IPS-NIHi7 (cell line): ENCODE data around the gene BCL6.

Experiments used
- DNase-seq: peaks from one replicate; pipeline ENCODE4 v3.0.0; 2012; ENCODE audit warnings: mixed read lengths; ENCODE audit errors: extremely low spot score

The BCL6 gene

DNA sequence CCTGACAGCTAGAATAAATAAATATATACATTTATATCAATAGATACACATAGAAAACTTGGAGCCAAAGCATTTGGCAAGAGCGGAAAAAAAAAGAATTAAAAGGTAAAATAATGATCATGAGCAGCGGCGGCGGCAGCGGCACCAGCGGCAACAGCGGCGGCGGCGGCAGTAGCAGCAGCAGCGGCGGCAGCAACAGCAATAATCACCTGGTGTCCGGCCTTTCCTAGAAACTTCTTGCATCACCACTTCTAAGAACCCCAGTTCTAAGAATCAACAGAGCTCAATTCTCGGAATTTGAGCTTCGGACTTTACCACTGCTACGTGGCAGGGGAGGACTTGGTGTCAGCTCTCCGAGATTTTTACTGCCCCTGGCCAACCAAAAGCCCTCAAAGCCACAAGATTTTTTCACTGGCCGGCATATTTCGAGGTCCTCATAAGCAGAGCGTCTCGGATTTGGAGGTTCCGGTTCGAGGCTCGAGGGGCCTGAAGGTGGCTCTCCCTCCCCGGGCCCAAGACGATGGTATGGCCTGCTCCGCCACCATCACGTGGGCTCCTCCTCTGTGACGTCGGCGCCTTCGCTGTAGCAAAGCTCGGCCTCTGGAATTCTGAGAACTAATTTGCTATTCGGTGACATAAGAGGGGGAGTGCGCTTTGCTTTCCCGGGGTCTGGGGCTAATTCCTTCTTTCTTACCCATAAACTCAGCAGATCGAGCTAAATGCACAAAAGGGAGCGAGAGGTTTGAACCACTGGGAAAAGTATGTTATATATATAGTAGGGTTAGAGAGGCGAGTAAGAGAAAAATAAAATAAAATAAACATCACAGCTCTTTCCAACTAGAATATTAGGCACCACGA lies at the start of gene BCL6:
Gene BCL6, minus strand, starts transcription at position 268 of the 858 bp plus-strand sequence. CDS start 11,775 bp downstream, outside the sequence.
- peak; percentile 77 for DNase-seq

DNA sequence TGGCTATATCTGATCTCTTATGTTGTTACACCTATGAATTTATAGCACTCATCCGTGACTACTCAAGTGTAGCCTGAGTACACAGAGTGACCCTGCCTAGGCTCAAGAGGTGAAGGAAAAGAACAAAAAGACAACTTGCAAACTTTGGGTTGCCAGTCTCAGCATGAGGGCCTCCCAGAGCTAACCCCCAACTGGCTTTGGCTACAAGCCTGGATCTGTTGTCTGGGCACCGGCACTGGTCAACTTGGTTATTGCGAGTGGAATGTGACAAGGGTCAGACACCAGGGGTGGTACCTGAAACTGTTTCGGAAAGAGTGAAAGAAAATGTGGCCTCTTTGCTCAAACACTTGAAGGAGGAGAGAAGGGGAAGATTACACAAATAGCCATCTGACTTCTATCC lies 49.5 kb upstream of the BCL6 start:
- DNase-seq = no peak

DNA sequence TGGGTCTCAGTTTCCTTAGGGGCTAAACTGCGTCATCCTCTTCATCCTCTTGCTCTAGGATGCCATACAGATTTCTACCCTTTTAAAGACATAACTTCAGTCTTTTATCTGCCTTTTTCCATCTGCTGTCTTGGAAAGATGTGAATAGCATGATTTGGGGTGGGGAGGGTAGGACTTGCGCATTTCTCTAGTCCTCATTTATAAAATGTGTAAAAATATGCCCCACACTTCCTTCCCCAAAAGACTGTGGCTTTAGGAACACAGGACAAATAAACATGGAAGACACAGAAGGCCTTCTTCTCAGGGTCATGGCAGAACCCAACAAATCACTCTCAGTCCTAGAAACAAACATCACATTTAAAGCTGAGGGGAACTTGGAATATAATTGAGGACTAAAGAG lies 48.4 kb upstream of the BCL6 start:
- DNase-seq = no peak

DNA sequence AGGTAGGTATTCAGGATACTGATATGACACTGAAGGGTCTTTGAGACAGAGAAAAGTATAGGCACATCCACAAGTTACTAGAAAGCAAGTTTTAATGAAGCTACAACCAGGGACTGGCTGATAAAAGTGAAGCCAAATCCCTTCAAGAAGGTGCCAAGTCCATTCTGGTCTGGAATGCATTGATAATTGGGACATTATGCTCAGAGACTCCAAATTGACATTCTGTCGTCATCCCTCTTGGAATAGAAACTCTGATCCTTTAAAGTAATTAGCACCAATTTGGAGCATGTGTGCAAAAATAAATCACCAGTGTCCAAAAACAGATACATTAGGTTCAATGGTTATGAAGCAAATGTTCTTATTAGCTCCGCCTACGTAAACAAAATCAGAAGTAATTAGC lies 47.3 kb upstream of the BCL6 start:
- no peak for DNase-seq

DNA sequence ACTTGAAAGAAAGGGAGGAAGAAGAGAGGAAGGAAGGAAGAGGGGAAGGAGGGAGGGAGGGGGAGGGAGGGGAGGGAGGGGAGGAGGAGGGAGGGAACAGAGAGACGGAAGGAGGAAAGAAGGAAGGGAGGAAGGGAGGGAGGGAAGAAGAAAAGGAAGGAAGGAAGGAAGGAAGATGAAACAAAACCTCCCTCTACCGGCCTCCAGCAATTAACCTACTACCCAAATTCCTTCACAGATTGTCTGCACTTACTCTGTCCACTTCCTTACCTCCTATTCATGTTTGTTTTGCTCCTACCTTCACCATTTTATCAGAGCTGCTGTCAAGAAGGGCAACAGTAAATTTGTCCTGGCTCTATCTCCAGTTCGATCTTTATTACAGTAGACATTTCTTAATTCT lies 44.6 kb upstream of the BCL6 start:
- no peak for DNase-seq

DNA sequence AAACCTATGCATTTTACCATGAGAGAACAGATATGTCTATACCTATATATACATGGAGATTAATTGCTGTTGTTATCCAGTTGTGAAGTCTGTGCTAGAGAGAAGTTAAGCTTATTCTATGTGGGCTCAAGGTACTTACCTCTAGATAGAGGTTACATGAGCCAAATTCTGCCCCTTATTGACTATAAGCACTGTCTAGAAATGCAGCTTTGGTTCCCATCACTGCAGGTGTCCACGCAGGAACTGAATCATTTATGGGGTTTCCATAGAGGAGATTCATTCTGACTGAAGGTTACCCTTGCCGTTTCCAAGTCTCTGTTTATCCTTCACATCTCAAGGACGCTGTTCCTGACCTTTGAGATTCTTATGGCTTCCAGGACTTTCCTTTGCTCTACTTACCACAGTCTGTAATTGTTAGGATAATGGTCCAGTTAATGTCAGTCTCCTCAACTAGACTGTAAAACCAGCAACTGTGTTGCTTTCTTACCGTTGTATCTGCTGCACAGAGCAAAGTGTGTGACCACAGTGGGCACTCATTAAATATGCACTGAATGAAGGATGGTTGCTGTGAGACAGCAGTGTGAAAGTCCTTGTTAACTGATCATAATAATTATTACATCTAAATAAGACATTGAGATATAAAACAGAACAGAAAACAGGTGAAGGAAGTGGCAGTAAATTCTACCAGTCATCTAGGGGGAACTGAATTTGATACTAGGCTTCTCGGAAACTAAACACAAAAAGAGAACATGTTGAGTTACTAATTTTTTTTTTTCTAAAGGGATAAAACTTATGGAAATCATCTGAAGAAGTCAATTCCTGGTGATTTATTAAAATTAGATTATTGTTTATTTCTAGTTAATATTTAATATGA lies 44.0 kb upstream of the BCL6 start:
- no peak for DNase-seq

DNA sequence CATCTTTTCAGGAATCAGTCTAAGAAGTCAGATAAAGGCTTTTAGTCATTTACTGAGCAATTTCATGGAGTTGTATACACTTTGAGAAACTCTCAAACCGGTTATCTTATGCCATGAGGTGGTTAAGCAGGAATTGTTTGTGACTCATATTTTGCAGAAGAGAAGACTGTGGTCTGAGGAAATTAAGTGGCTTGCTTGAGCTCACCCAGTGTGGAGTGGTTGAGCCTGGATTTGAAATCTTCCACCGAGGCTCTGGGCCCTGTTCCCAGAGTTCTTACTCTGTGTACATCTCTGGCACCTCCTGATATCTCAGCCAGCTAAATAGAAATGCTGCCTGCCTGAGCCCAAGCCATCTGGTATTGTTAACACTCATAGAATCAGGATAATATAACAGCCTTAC lies 37.8 kb upstream of the BCL6 start:
- no peak for DNase-seq

DNA sequence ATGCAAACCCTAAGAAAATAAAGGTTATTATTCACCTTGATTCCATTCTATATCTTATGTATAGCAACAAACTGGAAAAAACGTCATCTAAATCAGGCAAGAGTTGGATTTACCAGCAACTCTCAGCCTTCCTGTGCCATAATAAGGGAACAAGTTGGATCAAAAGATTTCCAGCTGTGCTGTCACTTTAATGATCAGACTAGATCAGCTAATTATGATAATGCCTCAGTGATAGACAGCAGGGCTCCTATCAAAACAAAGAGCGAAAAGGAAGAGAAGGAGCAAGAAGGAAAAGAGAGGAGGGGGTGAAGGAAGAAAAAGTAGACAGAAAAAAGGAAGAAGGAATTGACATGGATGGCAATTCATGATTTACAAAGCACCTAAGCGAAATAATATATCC lies 36.7 kb upstream of the BCL6 start:
- DNase-seq = no peak

DNA sequence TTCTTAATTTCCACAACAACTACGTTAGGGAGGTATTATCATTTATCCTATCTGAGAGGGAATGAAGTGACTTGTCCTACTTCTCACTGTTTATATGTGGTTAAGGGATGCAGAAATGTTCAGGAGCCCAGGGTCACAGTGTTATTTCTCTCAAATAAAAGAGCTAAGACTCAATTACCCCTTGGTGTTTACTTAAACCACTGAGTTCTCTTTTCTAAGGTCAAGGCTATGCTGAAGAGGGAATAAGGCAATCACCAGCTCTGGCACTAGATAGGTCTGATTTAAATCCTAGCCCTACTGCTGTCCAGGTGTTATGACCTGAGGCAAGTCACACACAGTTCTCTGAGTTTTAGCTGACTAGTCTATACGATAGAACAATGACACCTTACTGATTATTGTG lies 35.7 kb upstream of the BCL6 start:
- no peak for DNase-seq

DNA sequence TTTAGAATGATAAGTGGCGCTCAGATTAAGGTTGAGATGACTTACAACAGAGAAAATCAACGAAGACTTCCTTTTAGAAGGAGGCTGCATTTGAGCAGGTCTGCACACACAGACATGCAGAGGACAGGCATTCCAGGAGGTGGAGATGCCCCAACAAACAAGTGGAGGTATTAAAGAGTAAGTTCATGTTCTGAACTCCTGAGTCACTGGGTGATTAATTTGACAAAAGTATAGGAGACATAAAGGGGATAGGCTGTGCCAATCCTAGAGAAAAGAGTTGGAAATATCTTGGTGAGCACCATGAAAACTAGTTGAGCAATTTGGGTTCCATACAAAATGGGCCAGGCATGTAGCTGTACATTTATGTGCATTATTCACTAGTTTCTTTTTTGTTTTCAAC lies 33.5 kb upstream of the BCL6 start:
- DNase-seq = no peak

DNA sequence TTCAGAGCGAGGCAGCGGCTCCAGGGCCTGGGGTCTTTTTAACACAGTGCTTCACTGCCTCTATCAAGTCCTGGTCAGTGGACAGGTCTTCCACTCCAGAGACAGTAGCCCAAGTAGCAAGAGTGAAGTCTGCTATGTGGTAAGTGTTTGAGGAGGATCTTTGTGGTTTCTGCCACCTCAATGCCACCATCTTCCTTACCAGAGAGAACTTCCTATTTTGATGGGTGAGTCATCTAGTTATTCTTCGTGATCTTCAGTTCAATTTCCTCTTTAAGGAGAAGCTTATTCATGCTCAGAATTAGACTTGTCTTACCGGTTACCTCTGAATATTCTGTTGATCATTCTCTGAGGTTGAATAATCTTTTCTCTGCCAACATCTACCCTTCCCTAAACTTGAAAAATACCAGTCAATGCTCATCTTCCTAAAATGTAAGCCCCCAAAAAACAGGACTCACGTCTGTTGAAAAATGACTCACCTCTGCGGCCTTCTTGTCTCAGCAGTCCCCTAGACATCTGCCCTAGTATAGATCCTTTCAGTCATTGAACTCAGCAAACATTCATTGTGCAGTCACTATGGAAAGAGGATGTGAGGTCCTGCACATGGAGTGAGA lies 32.2 kb upstream of the BCL6 start:
- DNase-seq = no peak

DNA sequence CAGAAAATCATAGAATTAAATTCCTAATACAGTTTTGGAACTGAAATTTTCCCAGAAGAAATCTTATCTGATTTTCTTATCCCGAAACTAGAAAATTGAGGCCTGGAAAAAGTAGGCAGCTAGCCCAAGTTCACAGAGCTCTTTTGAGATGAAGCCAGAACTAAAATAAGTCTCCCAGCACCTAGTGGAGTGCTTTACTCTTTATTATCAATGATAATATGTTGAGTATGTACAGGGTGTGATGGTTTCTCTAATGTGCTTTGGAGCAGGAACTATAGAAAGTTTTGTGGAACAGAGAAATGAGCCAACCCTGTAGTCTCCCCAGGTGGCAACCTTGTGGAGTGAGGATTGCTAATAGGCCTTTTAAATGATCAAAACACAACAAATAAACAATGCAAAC lies 30.3 kb upstream of the BCL6 start:
- DNase-seq = no peak

DNA sequence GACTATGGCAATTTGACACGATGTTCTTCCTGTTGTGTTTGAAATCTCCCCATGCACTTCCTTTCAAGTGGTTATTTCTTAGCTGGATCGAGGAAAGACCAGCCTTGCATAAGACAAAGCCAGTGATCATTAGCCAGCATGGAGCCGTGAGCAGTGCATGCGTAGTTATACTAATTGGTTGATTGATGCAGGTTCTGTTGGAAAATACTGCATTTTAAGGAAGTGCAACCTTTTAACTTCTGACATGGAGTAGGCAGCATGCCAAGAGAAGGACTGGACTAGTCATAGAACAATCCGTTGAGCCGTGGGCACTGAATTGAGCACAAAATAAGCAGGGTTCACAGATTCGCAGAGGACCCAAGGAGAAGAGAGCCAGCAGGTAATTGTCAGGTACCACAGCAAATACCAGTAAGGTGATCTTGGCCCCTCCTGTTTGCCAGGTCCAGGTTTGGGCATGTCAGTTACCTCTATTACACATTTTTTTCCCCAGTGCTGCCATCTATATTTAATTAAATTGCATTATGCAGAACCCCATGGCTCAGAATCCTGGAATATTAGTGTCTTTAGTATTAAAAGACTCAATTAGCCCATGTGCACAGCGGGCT lies 29.0 kb upstream of the BCL6 start:
- DNase-seq = no peak

DNA sequence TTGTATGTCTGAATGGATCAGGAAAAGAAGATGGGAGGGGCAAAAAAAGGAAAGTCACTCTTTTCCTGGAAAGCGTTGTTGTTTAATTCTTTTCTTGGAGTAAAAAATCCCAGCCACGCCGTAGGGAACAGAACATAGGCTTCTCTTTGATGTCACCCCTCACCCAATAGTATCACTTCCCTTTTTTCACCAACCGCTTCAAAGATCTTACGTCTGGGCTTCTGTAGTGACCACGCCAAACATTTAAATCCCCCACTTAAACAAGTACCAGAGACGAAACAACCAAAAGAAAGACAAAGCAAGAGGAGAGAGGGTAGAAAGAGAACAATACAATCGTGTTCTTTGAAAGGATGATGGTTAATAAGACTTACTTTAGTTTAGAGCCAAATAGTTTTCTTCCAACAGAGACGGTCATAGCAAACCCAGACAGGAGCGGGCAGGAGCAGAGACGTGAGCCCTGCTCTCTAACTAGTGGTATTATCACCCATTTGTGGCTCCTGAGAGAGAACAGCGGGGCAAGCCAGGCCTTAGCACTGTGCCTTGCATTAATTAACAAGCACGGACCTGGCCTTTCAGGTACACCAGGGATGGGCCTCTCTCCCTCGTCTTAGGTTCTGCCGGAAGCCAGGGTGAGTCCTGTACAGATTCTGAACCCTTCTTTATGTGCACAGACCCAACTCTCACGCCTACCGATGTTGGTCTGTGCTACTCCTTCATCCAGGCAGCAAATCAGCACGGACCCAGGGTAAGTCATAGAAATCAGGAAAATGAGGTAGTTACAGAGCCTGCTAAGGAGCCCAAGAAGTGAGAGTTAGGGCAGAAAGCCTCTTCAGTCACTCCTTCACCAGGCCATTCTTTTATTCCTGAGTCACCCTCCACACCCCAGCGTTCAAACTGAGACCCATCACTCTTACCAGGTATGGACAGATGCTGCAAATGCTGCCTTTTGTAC lies 28.2 kb upstream of the BCL6 start:
- DNase-seq = no peak

DNA sequence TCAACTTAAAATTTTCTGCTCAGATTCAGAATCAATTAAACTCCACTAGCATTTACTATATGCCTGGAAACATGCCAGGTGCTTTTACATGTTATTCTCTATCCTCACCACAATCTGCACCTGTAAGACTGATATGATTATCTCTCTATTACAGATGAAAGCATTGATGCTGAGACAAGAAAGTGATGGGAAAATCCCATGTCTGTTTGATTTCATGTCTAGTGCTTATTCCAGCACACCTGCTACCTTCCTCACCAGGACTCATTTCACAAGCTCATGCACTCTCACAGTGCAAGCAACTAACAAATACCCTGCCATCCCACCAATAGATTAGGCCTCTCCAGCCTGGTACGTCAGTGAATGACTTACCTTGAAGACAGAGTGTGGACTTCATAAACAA lies 25.0 kb upstream of the BCL6 start:
- no peak for DNase-seq

DNA sequence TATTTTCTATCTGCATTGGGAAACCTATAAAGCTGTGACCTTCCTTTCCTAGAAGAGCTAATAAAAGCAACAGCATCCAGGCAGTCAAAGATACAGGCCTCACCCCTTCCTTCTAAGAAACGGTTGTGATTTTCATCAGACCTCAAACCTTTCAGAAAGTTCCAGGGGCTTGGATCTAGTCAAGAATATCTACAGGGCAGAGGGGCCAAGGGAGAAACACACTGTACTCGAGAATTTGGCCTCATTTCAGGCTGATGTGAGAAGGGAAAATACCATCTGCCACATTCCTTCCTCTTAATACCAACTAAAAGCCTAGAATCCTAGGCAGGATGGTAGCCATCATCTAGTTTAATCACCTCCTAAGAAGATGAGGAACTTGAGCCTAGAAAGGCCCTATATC lies 24.5 kb upstream of the BCL6 start:
- no peak for DNase-seq

DNA sequence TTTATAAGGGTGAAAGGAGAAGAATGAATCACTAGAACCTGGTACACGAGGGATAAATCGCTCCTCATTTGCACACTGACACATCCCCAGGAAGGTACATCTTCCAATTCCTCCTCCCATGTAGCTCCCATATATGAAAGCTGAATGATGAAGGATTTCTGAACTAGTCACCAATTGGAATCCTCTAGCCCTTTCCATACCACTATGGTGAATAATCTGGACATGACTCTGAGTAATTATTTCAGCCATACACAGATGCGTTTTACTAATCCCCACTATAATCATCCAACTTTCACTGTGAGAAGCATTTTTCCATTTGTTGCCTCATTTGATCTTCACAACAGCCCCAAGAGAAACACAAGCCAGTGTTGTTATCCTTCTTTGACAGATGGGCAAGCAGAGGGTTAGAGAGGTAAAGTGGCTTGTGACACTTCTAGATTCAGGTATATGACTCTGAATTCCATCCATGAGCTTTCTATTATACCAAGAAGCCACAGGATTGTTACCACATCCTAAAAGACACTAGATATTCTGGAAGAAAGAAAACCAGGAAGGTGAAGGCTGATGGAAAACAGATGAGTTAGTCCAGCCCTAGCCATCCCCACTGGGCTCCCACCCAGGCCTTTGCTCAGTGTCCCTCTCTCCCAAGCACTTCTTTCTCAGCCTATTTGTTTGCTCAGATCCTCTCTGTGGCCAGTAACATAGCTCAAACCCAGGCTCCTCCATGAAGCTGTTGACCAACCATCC lies 22.2 kb upstream of the BCL6 start:
- no peak for DNase-seq

DNA sequence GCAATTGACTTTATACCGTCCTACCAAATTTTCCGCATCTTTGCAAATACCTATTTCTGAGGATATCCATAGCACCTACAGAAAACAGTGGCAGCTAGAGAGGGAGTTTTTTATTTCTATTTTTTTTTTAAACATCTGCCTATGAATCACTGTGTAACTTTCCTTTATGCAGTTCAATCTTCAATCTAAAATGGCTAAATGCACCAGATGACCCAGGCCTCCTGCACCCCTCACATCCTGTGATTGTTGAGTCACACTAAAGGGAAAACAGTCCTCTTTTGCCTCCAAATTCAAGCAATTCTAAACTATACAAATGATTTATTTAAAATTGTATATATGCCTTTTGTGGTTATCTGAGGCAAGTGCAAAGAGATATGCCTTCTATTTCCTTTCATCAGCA lies 20.1 kb upstream of the BCL6 start:
- DNase-seq = no peak

DNA sequence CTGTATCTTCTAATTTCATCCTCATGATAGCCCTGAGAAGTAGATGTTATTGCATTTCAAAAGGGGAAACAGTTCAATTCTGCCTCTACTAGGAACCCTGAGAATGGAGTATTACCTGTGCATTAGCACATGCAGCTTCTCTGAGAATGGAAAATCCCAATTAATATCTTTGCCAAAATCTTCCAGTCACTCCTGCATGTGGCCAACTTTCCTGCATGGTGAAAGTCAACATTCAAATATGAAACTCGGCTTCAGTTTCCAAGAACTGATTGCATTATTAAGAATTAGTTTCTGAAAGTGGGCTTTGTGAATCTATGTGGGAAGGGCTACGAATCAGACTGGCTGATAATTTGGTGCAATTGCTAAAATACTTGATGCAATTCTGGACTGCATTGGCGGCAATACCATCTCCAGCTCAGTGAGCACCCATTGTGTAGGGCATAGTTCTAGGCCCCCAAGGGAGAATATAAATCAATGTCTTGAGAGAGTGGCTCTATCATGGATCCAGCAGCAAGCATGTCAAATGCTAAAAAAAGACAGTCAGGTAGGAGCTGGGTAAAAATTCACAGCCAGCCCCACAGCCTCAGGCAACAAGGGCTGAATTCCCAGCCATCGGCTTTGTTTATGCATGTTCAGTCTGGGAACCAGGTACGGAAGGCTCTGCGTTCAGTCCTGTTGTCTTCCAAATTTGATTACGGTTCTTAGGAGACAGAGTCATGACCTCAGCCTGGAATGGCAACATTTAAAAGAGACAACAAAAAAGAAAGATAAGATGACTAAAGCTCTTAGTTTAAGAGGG lies 18.8 kb upstream of the BCL6 start:
- peak; percentile 45 for DNase-seq
